KBM-7 (cell line): Measurements from ENCODE around the gene CD2AP.

ENCODE experiments used
- DNase-seq: peaks from one replicate; pipeline ENCODE4 v3.0.0-alpha.2; 2015
- in situ Hi-C: fragments of 300-500 bp; cut with MboI; formaldehyde crosslinking; loops from 2 replicates; pipeline ENCODE4 v1.14.3; 2020; ENCODE audit warnings: low sequenced_read_pairs, low pct_unique_long_range_greater_than_20kb, mixed read lengths

CD2AP gene

GRCh38 chr6:47655719-47656595, 178.4 kb downstream of the CD2AP start:
- in situ Hi-C loops: no loop called here
- DNase-seq: no peak

- in situ Hi-C loops: no loop called here
- no peak for DNase-seq
These were observed 184.4 kb downstream of the CD2AP start for GRCh38 chr6:47661960-47662359.

- no peak for DNase-seq
- in situ Hi-C loops: no loop called here
These were observed 186.1 kb downstream of the CD2AP start for GRCh38 chr6:47663462-47664216.

- in situ Hi-C loops: no loop called here
- DNase-seq: no peak
These were observed 187.5 kb downstream of the CD2AP start for GRCh38 chr6:47665112-47665511.

GRCh38 chr6:47669684-47670513, 192.3 kb downstream of the CD2AP start:
- in situ Hi-C loops: no loop called here
- DNase-seq: no peak

DNA sequence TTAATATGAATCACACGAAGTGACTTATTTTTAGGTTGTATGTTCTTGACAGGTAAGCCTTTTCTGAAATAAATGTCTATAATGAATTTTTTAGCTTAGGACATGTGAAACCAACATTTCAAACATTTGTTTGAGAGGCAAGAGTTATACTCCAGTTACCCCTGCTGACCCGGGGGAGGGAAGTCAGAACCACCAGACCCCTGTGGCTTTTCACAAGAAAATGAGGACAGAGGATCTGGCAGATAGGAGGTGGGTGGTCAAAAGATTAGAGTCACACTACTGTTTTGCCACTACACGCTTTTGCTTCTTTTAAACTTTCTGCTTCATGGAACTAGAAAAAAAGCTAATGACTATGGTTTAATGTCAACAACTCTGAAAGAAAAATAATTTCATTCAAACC, 193.3 kb downstream of the CD2AP start:
- in situ Hi-C loops: no loop called here
- no peak for DNase-seq

DNA sequence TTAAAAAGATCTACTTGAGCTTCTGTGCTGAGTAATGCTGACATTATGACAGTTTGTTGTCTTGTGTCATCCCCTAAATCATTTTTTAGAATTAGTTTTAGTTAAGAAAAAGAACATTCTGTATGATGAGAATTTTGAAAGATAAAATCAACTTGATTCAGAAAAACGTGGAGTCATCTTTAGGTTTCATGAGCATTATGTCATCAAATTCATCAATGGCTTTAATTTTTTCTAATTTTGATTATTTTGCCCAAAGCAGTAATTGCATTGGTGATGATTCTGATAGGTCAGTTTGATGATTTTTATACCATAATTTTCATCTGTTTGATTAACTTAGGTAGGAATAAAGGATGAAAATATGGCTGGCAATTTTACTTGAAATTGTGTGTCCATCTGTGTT, 194.2 kb downstream of the CD2AP start:
- in situ Hi-C loops: no loop called here
- DNase-seq: no peak

GRCh38 chr6:47672816-47673215, 195.2 kb downstream of the CD2AP start:
- in situ Hi-C loops: no loop called here
- no peak for DNase-seq

GRCh38 chr6:47674673-47675072, 197.1 kb downstream of the CD2AP start:
- no peak for DNase-seq
- in situ Hi-C loops: no loop called here
